GM12865 (cell line): ENCODE data around the gene WDSUB1.

Source experiments
- DNase-seq: peaks from one replicate; pipeline ENCODE4 v3.0.0; 2010; ENCODE audit warnings: low read depth
- H3K4me3 ChIP-seq: 2 replicates; pipeline ENCODE4 v1.5.1; 2011; ENCODE audit warnings: mild to moderate bottlenecking, low read depth, low read length, control low read depth
- CTCF ChIP-seq: IDR thresholded peaks from 2 replicates; pipeline ENCODE4 v1.5.1; 2011; ENCODE audit warnings: low read length, control low read depth, low read depth, inconsistent platforms; ENCODE audit not compliant: insufficient read depth; ENCODE audit errors: missing control alignments

The WDSUB1 gene

GRCh38 chr2:159285433-159285832 is 1.1 kb downstream of the WDSUB1 start:
- TF ChIP-seq CTCF = no peak
- H3K4me3 ChIP-seq = peak overlapping the region; percentile 69
- no peak for DNase-seq

- no peak for TF ChIP-seq CTCF
- no peak for DNase-seq
- H3K4me3 ChIP-seq = no peak overlapping the region
Measured at GRCh38 chr2:159283529-159283928, 3.0 kb downstream of the WDSUB1 start.

- H3K4me3 ChIP-seq = no peak overlapping the region
- DNase-seq = no peak
- TF ChIP-seq CTCF = no peak
Measured at GRCh38 chr2:159281002-159281401, 5.5 kb downstream of the WDSUB1 start.

GRCh38 chr2:159279700-159280099 is 6.8 kb downstream of the WDSUB1 start:
- H3K4me3 ChIP-seq = no peak overlapping the region
- no peak for DNase-seq
- no peak for TF ChIP-seq CTCF

GRCh38 chr2:159275111-159275510 is 11.4 kb downstream of the WDSUB1 start:
- H3K4me3 ChIP-seq = no peak overlapping the region
- no peak for DNase-seq
- TF ChIP-seq CTCF = no peak

GRCh38 chr2:159272156-159272555 is 14.3 kb downstream of the WDSUB1 start:
- no peak for TF ChIP-seq CTCF
- no peak for DNase-seq
- no peak overlapping the region for H3K4me3 ChIP-seq

GRCh38 chr2:159270744-159271379 is 15.6 kb downstream of the WDSUB1 start:
- H3K4me3 ChIP-seq = no peak overlapping the region
- TF ChIP-seq CTCF = no peak
- DNase-seq = no peak
